Measurements from ENCODE around the gene COX17. TPM values are rescaled to one million over a fixed set of nuclear protein-coding genes. Genes with fewer than 3 reads are reported as not detected.

COX17 gene
- total RNA-seq, 1 donor from 2014 or later: 16.9 TPM

GRCh38 chr3:119660474-119661440 lies 16.4 kb downstream of the COX17 start, which contains the start of gene POPDC2:
Gene POPDC2 (minus strand): TSS chr3:119660589. CDS start chr3:119660423, 166 bp downstream.
- H3K4me1 Mint-ChIP-seq (ENCODE audit: unreplicated experiment): no peaks in the 10 kb centered on the region
- DNase-seq (ENCODE audit: low spot score): no peak
- no peak within 1 kb of the TSS for H3K4me3 Mint-ChIP-seq (ENCODE audit: unreplicated experiment)
- no peaks in the 10 kb centered on the region for H3K9me3 Mint-ChIP-seq (ENCODE audit: unreplicated experiment)
- TF ChIP-seq CTCF (IDR thresholded peaks at IDR 0.05; ENCODE audit: unreplicated experiment): no peak
- H3K27me3 Mint-ChIP-seq (ENCODE audit: unreplicated experiment): peaks cover 4% of the 10 kb centered on the region
- H3K27ac Mint-ChIP-seq (ENCODE audit: unreplicated experiment): no peak within 1 kb of the TSS
- H3K36me3 Mint-ChIP-seq (ENCODE audit: low read depth, unreplicated experiment): no peaks in the 10 kb centered on the region

- H3K27ac Mint-ChIP-seq (ENCODE audit: unreplicated experiment): no peak overlapping the region
- no peak for TF ChIP-seq CTCF (IDR thresholded peaks at IDR 0.05; ENCODE audit: unreplicated experiment)
- no peaks in the 10 kb centered on the region for H3K4me1 Mint-ChIP-seq (ENCODE audit: unreplicated experiment)
- H3K4me3 Mint-ChIP-seq (ENCODE audit: unreplicated experiment): no peak overlapping the region
- H3K9me3 Mint-ChIP-seq (ENCODE audit: unreplicated experiment): no peaks in the 10 kb centered on the region
- peaks cover 4% of the 10 kb centered on the region for H3K27me3 Mint-ChIP-seq (ENCODE audit: unreplicated experiment)
- H3K36me3 Mint-ChIP-seq (ENCODE audit: low read depth, unreplicated experiment): no peaks in the 10 kb centered on the region
- no peak for DNase-seq (ENCODE audit: low spot score)
Observed at GRCh38 chr3:119659606-119660291, 17.5 kb downstream of the COX17 start.

GRCh38 chr3:119658994-119659393 lies 18.2 kb downstream of the COX17 start:
- Mint-ChIP-seq H3K9me3 (ENCODE audit: unreplicated experiment) (no peaks in the 10 kb centered on the region), H3K27ac (ENCODE audit: unreplicated experiment) (no peak overlapping the region), H3K27me3 (ENCODE audit: unreplicated experiment) (peaks cover 4% of the 10 kb centered on the region), H3K36me3 (ENCODE audit: low read depth, unreplicated experiment) (no peaks in the 10 kb centered on the region), H3K4me3 (ENCODE audit: unreplicated experiment) (no peak overlapping the region), H3K4me1 (ENCODE audit: unreplicated experiment) (peaks cover 1% of the 10 kb centered on the region)
- no peak for TF ChIP-seq CTCF (IDR thresholded peaks at IDR 0.05; ENCODE audit: unreplicated experiment)
- no peak for DNase-seq (ENCODE audit: low spot score)

- Mint-ChIP-seq H3K27ac (ENCODE audit: unreplicated experiment) (no peak overlapping the region), H3K36me3 (ENCODE audit: low read depth, unreplicated experiment) (no peaks in the 10 kb centered on the region), H3K27me3 (ENCODE audit: unreplicated experiment) (peaks cover 4% of the 10 kb centered on the region), H3K9me3 (ENCODE audit: unreplicated experiment) (no peaks in the 10 kb centered on the region), H3K4me1 (ENCODE audit: unreplicated experiment) (peaks cover 5% of the 10 kb centered on the region), H3K4me3 (ENCODE audit: unreplicated experiment) (no peak overlapping the region)
- TF ChIP-seq CTCF (IDR thresholded peaks at IDR 0.05; ENCODE audit: unreplicated experiment): no peak
- no peak for DNase-seq (ENCODE audit: low spot score)
Observed at GRCh38 chr3:119657887-119658702, 19.1 kb downstream of the COX17 start.

Data from endothelial cell (in vitro differentiated cells).